SK-N-SH treated with all-trans-retinoic acid at 6 μM for 48 hours (cell line): ENCODE results near the gene ABHD4.

Experiments
- ARNTL ChIP-seq: fragments of 450-650 bp; formaldehyde crosslinking; IDR thresholded peaks from 2 replicates; pipeline ENCODE4 v1.5.0; 2020; ENCODE audit warnings: low read depth, mild to moderate bottlenecking, moderate library complexity, borderline replicate concordance
- CSRNP3 ChIP-seq: fragments of 250-450 bp; sonication (Bioruptor Pico); IDR thresholded peaks from 2 replicates; pipeline ENCODE4 v1.5.1; 2021; ENCODE audit warnings: mild to moderate bottlenecking, moderate library complexity
- RARB ChIP-seq: fragments of 250-450 bp; sonication (Bioruptor Pico); IDR thresholded peaks from 2 replicates; pipeline ENCODE4 v1.8.0; 2021; ENCODE audit warnings: mild to moderate bottlenecking, moderate library complexity
- ZFP30 ChIP-seq: fragments of 450-650 bp; formaldehyde crosslinking; IDR thresholded peaks from 2 replicates; pipeline ENCODE4 v1.5.0; 2022; ENCODE audit warnings: mild to moderate bottlenecking, moderate library complexity

GRCh38 chr14:22597771-22598098 is 365 bp upstream of the ABHD4 start:
- TF ChIP-seq RARB (no peak), ZFP30 (no peak), CSRNP3 (CRISPR knock-in tag) (no peak), ARNTL (no peak)
